ENCODE measurements around the gene DPYSL4. TPM values are rescaled to one million over a fixed set of nuclear protein-coding genes. Genes with fewer than 3 reads are reported as not detected.

Gene DPYSL4
- total and polyA plus RNA-seq, 12 donors = 2.4 to 78.9 (median 30.6) TPM

- no peaks in the 10 kb centered on the region for H3K36me3 ChIP-seq
- peaks cover 0 to 14% (median 6%) of the 10 kb centered on the region in 7 donors for H3K27me3 ChIP-seq
- no peak overlapping the region for H3K27ac ChIP-seq
- peaks cover 0 to 12% (median 3%) of the 10 kb centered on the region in 9 donors for H3K4me1 ChIP-seq
- DNase-seq (no peak), ATAC-seq (no peak)
- intact Hi-C loops (cut with DNase I) = loop anchor here in 7 of 10 donors (10.0 kb wide), 5 partner anchors 110 to 260 kb away; no protein-coding TSS in a partner anchor
- no peak overlapping the region for H3K4me3 ChIP-seq
- no peaks in the 10 kb centered on the region for H3K9me3 ChIP-seq
- TF ChIP-seq CTCF (IDR thresholded peaks at IDR 0.05) = no peak
- 93% methylated on average over 14 of the region's 14 CpGs for WGBS, 2 donors
Observed at GRCh38 chr10:132145002-132145401, 41.7 kb upstream of the DPYSL4 start.

- no peak overlapping the region for H3K4me3 ChIP-seq
- no peaks in the 10 kb centered on the region for H3K36me3 ChIP-seq
- H3K4me1 ChIP-seq = peaks cover 0 to 12% (median 3%) of the 10 kb centered on the region in 9 donors
- no peaks in the 10 kb centered on the region for H3K9me3 ChIP-seq
- no peak for DNase-seq
- intact Hi-C loops (cut with DNase I) = loop anchor here in 7 of 10 donors (10.0 kb wide), 5 partner anchors 111 to 261 kb away; no protein-coding TSS in a partner anchor
- WGBS, 2 donors = 77 to 83% methylated on average over 17 of the region's 17 CpGs
- no peak for ATAC-seq
- H3K27me3 ChIP-seq = peaks cover 0 to 14% (median 6%) of the 10 kb centered on the region in 7 donors
- no peak overlapping the region for H3K27ac ChIP-seq
- no peak for TF ChIP-seq CTCF (IDR thresholded peaks at IDR 0.05)
Observed at GRCh38 chr10:132145521-132146185, 41.1 kb upstream of the DPYSL4 start.

GRCh38 chr10:132146271-132146671 is 40.5 kb upstream of the DPYSL4 start:
- Histone ChIP-seq H3K4me3 (no peak overlapping the region), H3K4me1 (peaks cover 0 to 12% (median 3%) of the 10 kb centered on the region in 9 donors), H3K27me3 (peaks cover 0 to 14% (median 6%) of the 10 kb centered on the region in 7 donors), H3K9me3 (no peaks in the 10 kb centered on the region), H3K27ac (no peak overlapping the region), H3K36me3 (no peaks in the 10 kb centered on the region)
- intact Hi-C loops (cut with DNase I) = loop anchor here in 7 of 10 donors (10.0 kb wide), 5 partner anchors 111 to 261 kb away; no protein-coding TSS in a partner anchor
- no peak for DNase-seq
- 77 to 82% methylated on average over 8 of the region's 8 CpGs for WGBS, 2 donors
- no peak for TF ChIP-seq CTCF (IDR thresholded peaks at IDR 0.05)
- no peak for ATAC-seq

- Histone ChIP-seq H3K36me3 (no peaks in the 10 kb centered on the region), H3K27ac (no peak overlapping the region), H3K27me3 (peaks cover 0 to 14% (median 6%) of the 10 kb centered on the region in 7 donors), H3K4me1 (peaks cover 0 to 11% (median 2%) of the 10 kb centered on the region in 9 donors), H3K4me3 (no peak overlapping the region), H3K9me3 (no peaks in the 10 kb centered on the region)
- DNase-seq (no peak), ATAC-seq (peak in 1 of 8 donors; percentile 8)
- no peak for TF ChIP-seq CTCF (IDR thresholded peaks at IDR 0.05)
- intact Hi-C loops (cut with DNase I) = loop anchor here in 7 of 10 donors (10.0 kb wide), 5 partner anchors 112 to 262 kb away; no protein-coding TSS in a partner anchor
- WGBS, 2 donors = 76 to 78% methylated on average over 31 of the region's 31 CpGs
Observed at GRCh38 chr10:132146941-132147915, 39.5 kb upstream of the DPYSL4 start.
